Liver (tissue), 9 donors: ENCODE data around the gene RAB6B. TPM values are rescaled to one million over a fixed set of nuclear protein-coding genes. Genes with fewer than 3 reads are reported as not detected.

Source experiments
- DNase-seq: peaks from one replicate; pipeline ENCODE4 v3.0.0-alpha.2; 2017; ENCODE audit warnings: low spot score
- H3K27ac ChIP-seq, 2 donors: one replicate each; pipeline ENCODE4 v1.7.0; 2013; ENCODE audit warnings: inconsistent platforms in 2 of 2, low read length in 2 of 2, control low read depth in 1 of 2, low read depth in 1 of 2, mild to moderate bottlenecking in 1 of 2
- H3K27me3 ChIP-seq, 4 donors: one replicate each; pipeline versions ENCODE4 v1.6.1 to v1.7.0; 2013; ENCODE audit warnings: low read length in 3 of 4, inconsistent platforms in 1 of 4, mild to moderate bottlenecking in 1 of 4, moderate library complexity in 1 of 4; ENCODE audit not compliant: control insufficient read depth in 4 of 4, insufficient read depth in 4 of 4
- H3K36me3 ChIP-seq, 4 donors: one replicate each; pipeline versions ENCODE4 v1.6.1 to v1.7.0; 2013; ENCODE audit warnings: low read length in 3 of 4, mild to moderate bottlenecking in 3 of 4, low read depth in 1 of 4, moderate library complexity in 1 of 4; ENCODE audit not compliant: control insufficient read depth in 4 of 4, insufficient read depth in 3 of 4
- H3K4me1 ChIP-seq, 4 donors: one replicate each; pipeline versions ENCODE4 v1.6.1 to v1.7.0; 2013; ENCODE audit warnings: low read length in 3 of 4, mild to moderate bottlenecking in 3 of 4, moderate library complexity in 1 of 4; ENCODE audit not compliant: control insufficient read depth in 4 of 4, insufficient read depth in 4 of 4
- H3K4me3 ChIP-seq, 3 donors: one replicate each; pipeline versions ENCODE4 v1.6.1 to v1.7.0; 2013; ENCODE audit warnings: low read length in 3 of 3, control low read depth in 1 of 3, low read depth in 1 of 3, mild to moderate bottlenecking in 1 of 3
- H3K9ac ChIP-seq, 2 donors: one replicate each; pipeline ENCODE4 v1.7.0; 2013; ENCODE audit warnings: low read length in 2 of 2, mild to moderate bottlenecking in 2 of 2, moderate library complexity in 2 of 2, control low read depth in 1 of 2, low read depth in 1 of 2
- H3K9me3 ChIP-seq, 4 donors: one replicate each; pipeline versions ENCODE4 v1.6.1 to v1.7.0; 2013; ENCODE audit warnings: low read length in 3 of 4; ENCODE audit not compliant: control insufficient read depth in 4 of 4
- ATF3 ChIP-seq: IDR thresholded peaks from 2 replicates; pipeline ENCODE4 v1.6.1; 2016; ENCODE audit warnings: antibody characterized with exemption
- EGR1 ChIP-seq, 2 donors: IDR thresholded peaks; 2 replicates each; pipeline ENCODE4 v1.6.1; 2016 to 2018; ENCODE audit warnings: antibody characterized with exemption in 2 of 2, low read depth in 2 of 2
- FOXA1 ChIP-seq: IDR thresholded peaks from 2 replicates; pipeline ENCODE4 v1.6.1; 2016; ENCODE audit warnings: antibody characterized with exemption
- FOXA2 ChIP-seq: IDR thresholded peaks from 2 replicates; pipeline ENCODE4 v1.6.1; 2016; ENCODE audit warnings: antibody characterized with exemption
- GABPA ChIP-seq, 2 donors: IDR thresholded peaks in 1 of 2; conservative IDR thresholded peaks in 1 of 2; 2 replicates each; pipeline ENCODE4 v1.6.1; 2016; ENCODE audit warnings: antibody characterized with exemption in 2 of 2, mild to moderate bottlenecking in 1 of 2, moderate library complexity in 1 of 2
- HNF4A ChIP-seq, 2 donors: conservative IDR thresholded peaks; 2 replicates each; pipeline ENCODE4 v1.6.1; 2016; ENCODE audit warnings: antibody characterized with exemption in 2 of 2, mild to moderate bottlenecking in 2 of 2
- HNF4G ChIP-seq: IDR thresholded peaks from 2 replicates; pipeline ENCODE4 v1.6.1; 2016; ENCODE audit warnings: antibody characterized with exemption
- JUND ChIP-seq, 2 donors: IDR thresholded peaks; 2 replicates each; pipeline ENCODE4 v1.6.1; 2016; ENCODE audit warnings: antibody characterized with exemption in 2 of 2
- MAX ChIP-seq: IDR thresholded peaks from 2 replicates; pipeline ENCODE4 v1.6.1; 2016; ENCODE audit warnings: antibody characterized with exemption
- NR2F2 ChIP-seq: IDR thresholded peaks from 2 replicates; pipeline ENCODE4 v1.6.1; 2016; ENCODE audit warnings: antibody characterized with exemption
- RAD21 ChIP-seq, 2 donors: IDR thresholded peaks; 2 replicates each; pipeline ENCODE4 v1.6.1; 2016; ENCODE audit warnings: antibody characterized with exemption in 2 of 2, mild to moderate bottlenecking in 2 of 2
- REST ChIP-seq: IDR thresholded peaks from 2 replicates; pipeline ENCODE4 v1.6.1; 2016; ENCODE audit warnings: antibody characterized with exemption, mild to moderate bottlenecking
- RXRA ChIP-seq, 2 donors: IDR thresholded peaks; 2 replicates each; pipeline ENCODE4 v1.6.1; 2017 to 2018; ENCODE audit warnings: antibody characterized with exemption in 2 of 2, mild to moderate bottlenecking in 1 of 2
- SP1 ChIP-seq: IDR thresholded peaks from 2 replicates; pipeline ENCODE4 v1.6.1; 2018; ENCODE audit warnings: antibody characterized with exemption, mild to moderate bottlenecking
- YY1 ChIP-seq: IDR thresholded peaks from 2 replicates; pipeline ENCODE4 v1.6.1; 2016; ENCODE audit warnings: antibody characterized with exemption, mild to moderate bottlenecking
- WGBS: extraction: QIAGEN DNeasy Blood & Tissue Kit; methylation state at CpG from one replicate; pipeline ENCODE4 v1.1.7; 2013; 5-methylcytosine and 5-hydroxymethylcytosine counted together
- polyA plus RNA-seq, 2 donors: library from polyadenylated mRNA; stranded (reverse) in 1 of 2; unstranded in 1 of 2; fragments of 200-250 nt in 1 of 2; fragments of >200 nt in 1 of 2; fragmentation: Nextera tagmentation in 1 of 2; extraction: Ambion mirVana in 1 of 2; gene quantifications; one replicate each; pipeline versions ENCODE4 v1.2.1 to v1.2.3, GENCODE V29; 2013 to 2015
- total RNA-seq, 2 donors: library from RNA; depleted of rRNA; stranded (reverse); fragments of >200 nt; gene quantifications; one replicate each; pipeline ENCODE4 v1.2.3, GENCODE V29; 2014
- TF ChIP-seq, protein P1 (sequence below): fragments of 150-350 bp; IDR thresholded peaks from 2 replicates; pipeline ENCODE4 v1.5.1; 2017; ENCODE audit warnings: improper control_type of control experiment, low read depth, low read length; ENCODE audit not compliant: missing input control
- TF ChIP-seq, protein P2 (sequence below): IDR thresholded peaks from 2 replicates; pipeline ENCODE4 v1.6.1; 2016; ENCODE audit warnings: antibody characterized with exemption
- donor health status: healthy.
- donor health status: healthy.
- donor health status: healthy.
- donor health status: healthy.
- donor health status: healthy.

RAB6B gene
- total and polyA plus RNA-seq, 4 donors = 0.08 to 2.8 (median 0.28) TPM

GRCh38 chr3:133853063-133853924 lies 42.4 kb downstream of the RAB6B start:
- DNase-seq = no peak
- H3K4me3 ChIP-seq = no peak overlapping the region
- H3K27ac ChIP-seq = no peak overlapping the region
- H3K36me3 ChIP-seq = no peaks in the 10 kb centered on the region
- 91% methylated on average over 5 of the region's 5 CpGs for WGBS
- no peaks in the 10 kb centered on the region for H3K4me1 ChIP-seq
- no peak overlapping the region for H3K9ac ChIP-seq
- no peaks in the 10 kb centered on the region for H3K9me3 ChIP-seq
- H3K27me3 ChIP-seq = no peaks in the 10 kb centered on the region
- TF ChIP-seq REST = no peak
- no peak for TF ChIP-seq ATF3
- no peak for TF ChIP-seq NR2F2
- TF ChIP-seq RXRA (IDR thresholded peaks at IDR 0.05) = no peak
- TF ChIP-seq FOXA1 = no peak
- no peak for TF ChIP-seq EGR1 (IDR thresholded peaks at IDR 0.05; ENCODE audit: low read depth in 2 of 2)
- no peak for TF ChIP-seq YY1
- TF ChIP-seq JUND (IDR thresholded peaks at IDR 0.05) = no peak
- TF ChIP-seq, protein P1, sequence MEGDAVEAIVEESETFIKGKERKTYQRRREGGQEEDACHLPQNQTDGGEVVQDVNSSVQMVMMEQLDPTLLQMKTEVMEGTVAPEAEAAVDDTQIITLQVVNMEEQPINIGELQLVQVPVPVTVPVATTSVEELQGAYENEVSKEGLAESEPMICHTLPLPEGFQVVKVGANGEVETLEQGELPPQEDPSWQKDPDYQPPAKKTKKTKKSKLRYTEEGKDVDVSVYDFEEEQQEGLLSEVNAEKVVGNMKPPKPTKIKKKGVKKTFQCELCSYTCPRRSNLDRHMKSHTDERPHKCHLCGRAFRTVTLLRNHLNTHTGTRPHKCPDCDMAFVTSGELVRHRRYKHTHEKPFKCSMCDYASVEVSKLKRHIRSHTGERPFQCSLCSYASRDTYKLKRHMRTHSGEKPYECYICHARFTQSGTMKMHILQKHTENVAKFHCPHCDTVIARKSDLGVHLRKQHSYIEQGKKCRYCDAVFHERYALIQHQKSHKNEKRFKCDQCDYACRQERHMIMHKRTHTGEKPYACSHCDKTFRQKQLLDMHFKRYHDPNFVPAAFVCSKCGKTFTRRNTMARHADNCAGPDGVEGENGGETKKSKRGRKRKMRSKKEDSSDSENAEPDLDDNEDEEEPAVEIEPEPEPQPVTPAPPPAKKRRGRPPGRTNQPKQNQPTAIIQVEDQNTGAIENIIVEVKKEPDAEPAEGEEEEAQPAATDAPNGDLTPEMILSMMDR = no peak
- TF ChIP-seq FOXA2 = no peak
- TF ChIP-seq HNF4A (conservative IDR thresholded peaks at IDR 0.05) = no peak
- TF ChIP-seq RAD21 (IDR thresholded peaks at IDR 0.05) = no peak
- no peak for TF ChIP-seq HNF4G
- TF ChIP-seq, protein P2, sequence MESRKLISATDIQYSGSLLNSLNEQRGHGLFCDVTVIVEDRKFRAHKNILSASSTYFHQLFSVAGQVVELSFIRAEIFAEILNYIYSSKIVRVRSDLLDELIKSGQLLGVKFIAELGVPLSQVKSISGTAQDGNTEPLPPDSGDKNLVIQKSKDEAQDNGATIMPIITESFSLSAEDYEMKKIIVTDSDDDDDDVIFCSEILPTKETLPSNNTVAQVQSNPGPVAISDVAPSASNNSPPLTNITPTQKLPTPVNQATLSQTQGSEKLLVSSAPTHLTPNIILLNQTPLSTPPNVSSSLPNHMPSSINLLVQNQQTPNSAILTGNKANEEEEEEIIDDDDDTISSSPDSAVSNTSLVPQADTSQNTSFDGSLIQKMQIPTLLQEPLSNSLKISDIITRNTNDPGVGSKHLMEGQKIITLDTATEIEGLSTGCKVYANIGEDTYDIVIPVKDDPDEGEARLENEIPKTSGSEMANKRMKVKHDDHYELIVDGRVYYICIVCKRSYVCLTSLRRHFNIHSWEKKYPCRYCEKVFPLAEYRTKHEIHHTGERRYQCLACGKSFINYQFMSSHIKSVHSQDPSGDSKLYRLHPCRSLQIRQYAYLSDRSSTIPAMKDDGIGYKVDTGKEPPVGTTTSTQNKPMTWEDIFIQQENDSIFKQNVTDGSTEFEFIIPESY = no peak
- no peak for TF ChIP-seq GABPA (IDR thresholded peaks at IDR 0.05 in 1 of 2, conservative IDR thresholded peaks at IDR 0.05 in 1 of 2)

- Histone ChIP-seq H3K4me1 (no peaks in the 10 kb centered on the region), H3K9ac (no peak overlapping the region), H3K4me3 (no peak overlapping the region), H3K36me3 (no peaks in the 10 kb centered on the region), H3K27me3 (no peaks in the 10 kb centered on the region), H3K27ac (no peak overlapping the region), H3K9me3 (no peaks in the 10 kb centered on the region)
- WGBS = 93% methylated on average over 8 of the region's 8 CpGs
- TF ChIP-seq RXRA (IDR thresholded peaks at IDR 0.05) = no peak
- TF ChIP-seq, protein P2 = no peak
- no peak for TF ChIP-seq JUND (IDR thresholded peaks at IDR 0.05)
- TF ChIP-seq YY1 = no peak
- TF ChIP-seq HNF4G = no peak
- TF ChIP-seq MAX = no peak
- TF ChIP-seq ATF3 = no peak
- no peak for TF ChIP-seq FOXA2
- TF ChIP-seq EGR1 (IDR thresholded peaks at IDR 0.05; ENCODE audit: low read depth in 2 of 2) = no peak
- TF ChIP-seq RAD21 (IDR thresholded peaks at IDR 0.05) = no peak
- TF ChIP-seq NR2F2 = no peak
- TF ChIP-seq, protein P1 = no peak
- no peak for TF ChIP-seq SP1
- no peak for TF ChIP-seq GABPA (IDR thresholded peaks at IDR 0.05 in 1 of 2, conservative IDR thresholded peaks at IDR 0.05 in 1 of 2)
- no peak for DNase-seq
These were observed 43.8 kb downstream of the RAB6B start for GRCh38 chr3:133851931-133852330.
